ENCODE results near the gene ATP5PD.

The ATP5PD gene

DNA sequence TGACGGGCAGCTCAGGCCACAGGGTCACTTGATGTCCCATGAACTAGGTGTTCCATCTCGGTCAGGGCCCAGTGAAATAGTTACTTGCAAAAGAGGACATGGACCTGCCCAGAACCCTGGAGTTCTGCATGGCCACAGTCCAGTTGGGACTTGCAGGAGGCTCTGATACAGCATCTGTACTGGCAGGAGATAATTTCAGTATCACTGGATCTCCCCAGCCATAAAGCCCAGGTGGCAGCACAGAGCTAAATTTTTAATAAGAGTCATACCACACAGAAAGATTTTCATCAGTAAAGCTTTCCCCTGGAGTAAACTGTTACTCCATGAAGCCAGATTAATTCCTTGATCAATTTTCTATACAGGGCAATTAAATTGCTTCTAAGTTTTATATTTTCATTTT, 23.0 kb upstream of the ATP5PD start:
- TF ChIP-seq CTCF (IDR thresholded peaks at IDR 0.05; ENCODE audit: low read depth, low read length): peak; percentile 36
- H3K36me3 ChIP-seq: no peaks in the 10 kb centered on the region
- no peaks in the 10 kb centered on the region for H3K4me1 ChIP-seq
- H3K4me3 ChIP-seq (ENCODE audit: low read depth, low read length): no peak overlapping the region
- H3K9me3 ChIP-seq: no peaks in the 10 kb centered on the region
- no peak for DNase-seq
- no peaks in the 10 kb centered on the region for H3K27me3 ChIP-seq

DNA sequence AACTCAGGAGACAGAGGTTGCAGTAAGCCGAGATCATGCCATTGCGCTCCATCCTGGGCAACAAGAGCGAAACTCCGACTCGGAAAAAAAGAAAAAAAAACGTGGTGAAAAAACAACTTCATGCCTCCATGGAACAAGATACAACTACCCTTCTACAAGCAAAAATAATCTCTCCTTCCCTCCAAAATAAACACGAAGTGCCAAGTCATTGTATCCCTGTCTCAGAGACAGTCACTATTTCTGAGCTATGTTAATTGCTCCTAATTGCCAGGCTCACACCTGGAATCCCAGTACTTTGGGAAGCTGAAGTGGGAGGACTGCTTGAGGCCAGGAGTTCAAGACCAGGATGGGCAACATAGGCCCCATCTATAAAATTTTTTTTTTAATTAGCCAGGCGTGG, 22.0 kb upstream of the ATP5PD start:
- no peaks in the 10 kb centered on the region for H3K4me1 ChIP-seq
- no peak overlapping the region for H3K4me3 ChIP-seq (ENCODE audit: low read depth, low read length)
- H3K27me3 ChIP-seq: no peaks in the 10 kb centered on the region
- no peak for TF ChIP-seq CTCF (IDR thresholded peaks at IDR 0.05; ENCODE audit: low read depth, low read length)
- no peak for DNase-seq
- no peaks in the 10 kb centered on the region; the same call in 1 of the 2 replicates for H3K36me3 ChIP-seq
- H3K9me3 ChIP-seq: no peaks in the 10 kb centered on the region

- Histone ChIP-seq H3K9me3 (no peaks in the 10 kb centered on the region), H3K4me3 (ENCODE audit: low read depth, low read length) (no peak overlapping the region), H3K36me3 (peaks cover 7% of the 10 kb centered on the region), H3K4me1 (no peaks in the 10 kb centered on the region), H3K27me3 (no peaks in the 10 kb centered on the region)
- no peak for DNase-seq
- no peak for TF ChIP-seq CTCF (IDR thresholded peaks at IDR 0.05; ENCODE audit: low read depth, low read length)
Observed at GRCh38 chr17:75067856-75068255, 21.1 kb upstream of the ATP5PD start.

- Histone ChIP-seq H3K36me3 (peaks cover 19% of the 10 kb centered on the region), H3K4me3 (ENCODE audit: low read depth, low read length) (no peak overlapping the region), H3K27me3 (no peaks in the 10 kb centered on the region), H3K4me1 (no peaks in the 10 kb centered on the region), H3K9me3 (no peaks in the 10 kb centered on the region)
- DNase-seq: no peak
- TF ChIP-seq CTCF (IDR thresholded peaks at IDR 0.05; ENCODE audit: low read depth, low read length): no peak
Observed at GRCh38 chr17:75065562-75066151, 18.9 kb upstream of the ATP5PD start.

DNA sequence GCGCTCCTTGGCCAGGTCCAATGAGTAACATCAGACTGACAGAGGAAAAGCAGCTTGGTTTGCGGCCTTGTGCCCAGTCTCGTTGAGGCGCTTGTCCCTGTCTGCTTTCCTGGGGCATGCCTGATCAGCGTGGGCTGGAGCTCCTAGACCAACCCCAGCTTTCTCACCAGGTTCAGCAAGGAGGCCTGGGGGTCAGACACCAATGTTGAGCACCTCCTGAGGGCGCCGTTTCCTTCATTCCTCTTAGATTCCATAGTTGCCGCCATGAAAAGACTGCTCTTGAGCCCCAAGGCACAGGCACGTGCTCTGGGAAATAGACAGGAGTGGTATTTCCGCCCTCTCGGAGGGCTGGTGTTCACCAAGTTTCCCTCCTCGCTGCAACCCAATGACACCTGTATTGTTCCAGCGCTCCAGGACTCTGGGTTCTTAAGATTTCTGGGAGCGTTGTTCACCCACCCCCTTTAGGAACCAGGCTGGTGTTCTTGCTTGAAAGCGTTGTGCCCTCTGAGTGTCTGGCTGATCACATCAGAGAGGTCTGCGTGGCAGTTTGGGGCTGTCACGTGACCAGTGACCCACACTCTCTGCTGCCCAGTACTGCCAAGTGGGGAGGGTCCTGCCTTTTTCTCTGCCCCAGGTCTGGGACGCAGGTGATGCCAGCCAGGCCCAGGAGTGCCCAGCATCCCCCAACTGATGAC, 18.2 kb upstream of the ATP5PD start:
- Histone ChIP-seq H3K4me3 (ENCODE audit: low read depth, low read length) (no peak overlapping the region), H3K36me3 (peaks cover 26% of the 10 kb centered on the region), H3K4me1 (no peaks in the 10 kb centered on the region), H3K27me3 (no peaks in the 10 kb centered on the region), H3K9me3 (no peaks in the 10 kb centered on the region)
- no peak for DNase-seq
- TF ChIP-seq CTCF (IDR thresholded peaks at IDR 0.05; ENCODE audit: low read depth, low read length): no peak

GRCh38 chr17:75064460-75064859, 17.7 kb upstream of the ATP5PD start:
- TF ChIP-seq CTCF (IDR thresholded peaks at IDR 0.05; ENCODE audit: low read depth, low read length): no peak
- no peak for DNase-seq
- no peaks in the 10 kb centered on the region for H3K4me1 ChIP-seq
- no peak overlapping the region for H3K4me3 ChIP-seq (ENCODE audit: low read depth, low read length)
- no peaks in the 10 kb centered on the region for H3K27me3 ChIP-seq
- no peaks in the 10 kb centered on the region for H3K9me3 ChIP-seq
- peaks cover 31% of the 10 kb centered on the region for H3K36me3 ChIP-seq

All from BE2C (cell line).